Measurements from ENCODE around the gene MEGF8.

GRCh38 chr19:42352301-42353259 is 27.1 kb downstream of the MEGF8 start:
- no peak for TF ChIP-seq TAF1 (IDR thresholded peaks at IDR 0.05; ENCODE audit: borderline replicate concordance, low read depth, low read length)
- no peak for TF ChIP-seq POLR2AphosphoS5 (IDR thresholded peaks at IDR 0.05; ENCODE audit: low read depth, low read length)
